Adrenal gland (tissue), 12 donors: ENCODE data around the gene OPA1. TPM values are rescaled to one million over a fixed set of nuclear protein-coding genes. Genes with fewer than 3 reads are reported as not detected.

Experiments used
- DNase-seq, 7 donors: peaks; one replicate each; pipeline ENCODE4 v3.0.0-alpha.2; 2019 to 2020
- H3K27ac ChIP-seq, 5 donors: fragments of 200-600 bp; sonication (generic) in 4 of 5; 1 replicate in 3 of 5; 2 replicates in 2 of 5; pipeline versions ENCODE4 v1.5.1 to v1.8.0; 2016 to 2020; ENCODE audit warnings: mild to moderate bottlenecking in 1 of 5
- H3K27me3 ChIP-seq: fragments of 200-600 bp; 2 replicates; pipeline ENCODE4 v1.8.0; 2021
- H3K36me3 ChIP-seq, 2 donors: fragments of 200-600 bp; replicated peaks in 1 of 2; 1 replicate in 1 of 2; 2 replicates in 1 of 2; pipeline versions ENCODE4 v1.5.1 to v1.8.0; 2018 to 2022
- H3K4me1 ChIP-seq, 2 donors: fragments of 200-600 bp; replicated peaks in 1 of 2; 1 replicate in 1 of 2; 2 replicates in 1 of 2; pipeline versions ENCODE4 v1.5.1 to v1.8.0; 2018 to 2021
- H3K4me3 ChIP-seq, 4 donors: fragments of 200-600 bp; sonication (generic) in 3 of 4; one replicate each; pipeline ENCODE4 v1.5.1; 2016 to 2018
- H3K9me3 ChIP-seq, 3 donors: fragments of 200-600 bp; sonication (generic) in 1 of 3; replicated peaks in 1 of 3; 1 replicate in 2 of 3; 2 replicates in 1 of 3; pipeline versions ENCODE4 v1.5.1 to v1.8.0; 2016 to 2021
- POLR2A ChIP-seq, 2 donors: fragments of 450-650 bp; IDR thresholded peaks; one replicate each; pipeline ENCODE4 v1.6.1; 2017; ENCODE audit warnings: antibody characterized with exemption in 2 of 2, mild to moderate bottlenecking in 2 of 2, moderate library complexity in 1 of 2
- WGBS, 4 donors: extraction: QIAGEN DNeasy Blood & Tissue Kit in 2 of 4; methylation state at CpG; one replicate each; pipeline versions ENCODE4 v1.1.5 to v1.1.7; 2013 to 2017; 5-methylcytosine and 5-hydroxymethylcytosine counted together
- intact Hi-C, 2 donors: fragments of 100-400 bp; cut with DNase I; formaldehyde crosslinking; loops; one replicate each; pipeline versions ENCODE4 v1.14.1 to v1.15.0; 2022 to 2023
- polyA plus RNA-seq, 3 donors: library from polyadenylated mRNA; stranded (reverse); fragments of 200-250 nt in 2 of 3; fragments of 350-450 nt in 1 of 3; fragmentation: Illumina TruSeq in 1 of 3; extraction: RNeasy Lipid Tissue Mini Kit (QIAGEN cat#74804) in 1 of 3; gene quantifications; one replicate each; pipeline ENCODE4 v1.2.3, GENCODE V29; 2013 to 2014
- total RNA-seq, 9 donors: library from RNA; depleted of rRNA in 4 of 9; stranded (reverse); fragments of >200 nt in 4 of 9; fragments of 120-200 nt in 1 of 9; fragmentation: NEBNext Ultra II Directional in 1 of 9; extraction: Animal tissue kit (Norgen Biotek cat#: 25700) in 1 of 9; gene quantifications; one replicate each; pipeline versions ENCODE4 v1.1.0 to v1.2.4, GENCODE V29; 2013 to 2023
- TF ChIP-seq, protein P1 (sequence below), 6 experiments: fragments of 450-650 bp in 4 of 6; fragments of 200-600 bp in 2 of 6; sonication (generic) in 1 of 6; IDR thresholded peaks; 1 replicate in 5 of 6; 2 replicates in 1 of 6; pipeline versions ENCODE4 v1.5.1 to v1.8.0; 2016 to 2021; ENCODE audit warnings: antibody characterized with exemption in 6 of 6, mild to moderate bottlenecking in 2 of 6, moderate library complexity in 1 of 6
- donor health status: healthy with polysubstance abuse.
- donor health status: Bipolar disorder and iron deficiency.
- donor health status: DM: yes; HTN: yes; CAD: no.
- donor health status: DM: no; HTN: no; CAD: no.
- donor health status: DM: no; HTN: no; CAD: no.
- donor health status: DM: yes; HTN: yes; CAD: no.

The OPA1 gene
- total and polyA plus RNA-seq, 12 donors, result 13.0 to 194 (median 54.6) TPM

DNA sequence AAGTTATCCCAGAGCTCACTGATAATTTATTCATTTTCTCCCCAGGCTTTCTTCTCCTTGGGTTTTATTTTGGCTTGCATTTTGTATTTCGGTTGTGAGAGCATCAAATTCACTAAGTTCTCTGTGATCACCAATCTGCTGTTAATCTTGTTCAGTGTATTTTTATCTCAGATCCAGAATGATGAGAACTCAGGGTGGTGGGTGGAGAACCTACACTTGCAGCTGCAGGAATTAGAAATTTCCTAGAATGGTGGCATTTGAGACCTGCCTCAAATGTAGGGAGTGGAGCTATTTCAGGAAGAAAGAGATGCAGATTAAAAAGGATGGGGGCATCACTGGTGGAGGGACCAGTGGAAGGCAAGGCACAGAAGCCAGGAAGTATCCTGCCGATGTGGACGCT is 129.6 kb downstream of the OPA1 start:
- Histone ChIP-seq H3K4me3 (no peak overlapping the region), H3K36me3 (no peaks in the 10 kb centered on the region), H3K27me3 (no peaks in the 10 kb centered on the region), H3K27ac (no peak overlapping the region), H3K4me1 (no peaks in the 10 kb centered on the region), H3K9me3 (no peaks in the 10 kb centered on the region)
- intact Hi-C loops, result no loop called here
- no peak for TF ChIP-seq POLR2A (IDR thresholded peaks at IDR 0.05)
- TF ChIP-seq, protein P1, sequence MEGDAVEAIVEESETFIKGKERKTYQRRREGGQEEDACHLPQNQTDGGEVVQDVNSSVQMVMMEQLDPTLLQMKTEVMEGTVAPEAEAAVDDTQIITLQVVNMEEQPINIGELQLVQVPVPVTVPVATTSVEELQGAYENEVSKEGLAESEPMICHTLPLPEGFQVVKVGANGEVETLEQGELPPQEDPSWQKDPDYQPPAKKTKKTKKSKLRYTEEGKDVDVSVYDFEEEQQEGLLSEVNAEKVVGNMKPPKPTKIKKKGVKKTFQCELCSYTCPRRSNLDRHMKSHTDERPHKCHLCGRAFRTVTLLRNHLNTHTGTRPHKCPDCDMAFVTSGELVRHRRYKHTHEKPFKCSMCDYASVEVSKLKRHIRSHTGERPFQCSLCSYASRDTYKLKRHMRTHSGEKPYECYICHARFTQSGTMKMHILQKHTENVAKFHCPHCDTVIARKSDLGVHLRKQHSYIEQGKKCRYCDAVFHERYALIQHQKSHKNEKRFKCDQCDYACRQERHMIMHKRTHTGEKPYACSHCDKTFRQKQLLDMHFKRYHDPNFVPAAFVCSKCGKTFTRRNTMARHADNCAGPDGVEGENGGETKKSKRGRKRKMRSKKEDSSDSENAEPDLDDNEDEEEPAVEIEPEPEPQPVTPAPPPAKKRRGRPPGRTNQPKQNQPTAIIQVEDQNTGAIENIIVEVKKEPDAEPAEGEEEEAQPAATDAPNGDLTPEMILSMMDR (IDR thresholded peaks at IDR 0.05), result no peak
- 81 to 91% (median 85%) methylated on average over 3 of the region's 3 CpGs for WGBS, 4 donors
- no peak for DNase-seq

DNA sequence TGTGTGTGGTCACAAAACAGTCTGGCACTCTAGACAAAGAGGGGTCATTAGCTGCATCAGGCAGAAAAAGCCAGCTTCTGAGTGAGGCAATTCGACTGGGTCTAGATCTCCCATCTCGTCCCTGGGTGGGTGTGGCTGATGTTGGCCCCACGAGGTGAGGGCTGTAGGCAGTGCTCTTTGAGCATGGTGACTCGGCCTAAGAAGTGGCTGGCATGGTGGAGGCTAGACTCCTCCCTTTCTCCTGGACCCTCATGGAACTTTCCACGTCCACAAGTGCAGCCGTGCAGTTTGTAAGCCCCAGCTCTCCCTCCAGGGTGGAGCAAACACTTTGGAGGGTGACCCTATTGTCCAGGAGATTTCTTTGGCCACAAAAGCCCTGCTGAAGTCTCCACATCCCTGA is 134.1 kb downstream of the OPA1 start:
- Histone ChIP-seq H3K4me1 (no peaks in the 10 kb centered on the region), H3K27ac (no peak overlapping the region), H3K27me3 (no peaks in the 10 kb centered on the region), H3K9me3 (no peaks in the 10 kb centered on the region), H3K36me3 (no peaks in the 10 kb centered on the region), H3K4me3 (no peak overlapping the region)
- TF ChIP-seq POLR2A (IDR thresholded peaks at IDR 0.05), result no peak
- TF ChIP-seq, protein P1 (IDR thresholded peaks at IDR 0.05), result no peak
- intact Hi-C loops, result no loop called here
- no peak for DNase-seq
- 79 to 92% (median 82%) methylated on average over 6 of the region's 6 CpGs for whole genome bisulfite sequencing, 4 donors

DNA sequence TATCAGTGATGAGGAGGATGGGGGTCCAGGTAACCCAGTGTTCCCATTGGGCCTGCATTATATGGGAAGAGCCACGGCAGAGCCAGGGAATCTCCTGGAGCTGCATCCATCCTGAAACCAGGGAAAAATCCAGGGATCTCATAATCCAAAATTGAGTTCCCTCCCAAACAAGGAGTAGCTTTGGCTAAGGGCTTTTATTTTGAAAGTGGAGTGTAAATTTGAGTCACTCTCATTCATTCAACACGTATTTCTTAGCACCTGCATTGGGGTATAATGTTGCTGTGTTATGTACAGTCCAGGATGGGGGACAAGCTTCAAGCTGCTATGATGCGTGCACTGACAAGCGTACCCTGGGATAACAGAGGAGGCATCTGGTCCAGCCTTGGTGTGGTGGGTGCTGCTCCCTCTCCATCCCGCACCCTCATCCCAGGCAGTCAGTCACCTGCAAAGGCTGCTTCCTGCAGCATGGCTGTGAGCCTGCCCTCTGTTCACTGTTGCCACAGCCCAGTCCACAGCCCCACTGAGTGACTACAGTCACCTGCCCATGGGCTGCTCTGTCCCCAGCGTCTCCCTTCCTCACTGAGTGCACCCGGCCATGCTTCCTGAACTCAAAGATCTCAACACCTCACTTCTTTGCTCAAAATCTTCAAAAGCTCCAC is 135.6 kb downstream of the OPA1 start:
- H3K27ac ChIP-seq, result no peak overlapping the region
- intact Hi-C loops, result no loop called here
- H3K4me1 ChIP-seq, result peaks cover 0 to 4% of the 10 kb centered on the region in 2 donors
- H3K4me3 ChIP-seq, result no peak overlapping the region
- no peak for TF ChIP-seq POLR2A (IDR thresholded peaks at IDR 0.05)
- H3K9me3 ChIP-seq, result no peaks in the 10 kb centered on the region
- no peak for DNase-seq
- no peaks in the 10 kb centered on the region for H3K27me3 ChIP-seq
- H3K36me3 ChIP-seq, result no peaks in the 10 kb centered on the region
- WGBS, 4 donors, result 92 to 94% (median 94%) methylated on average over 7 of the region's 7 CpGs

DNA sequence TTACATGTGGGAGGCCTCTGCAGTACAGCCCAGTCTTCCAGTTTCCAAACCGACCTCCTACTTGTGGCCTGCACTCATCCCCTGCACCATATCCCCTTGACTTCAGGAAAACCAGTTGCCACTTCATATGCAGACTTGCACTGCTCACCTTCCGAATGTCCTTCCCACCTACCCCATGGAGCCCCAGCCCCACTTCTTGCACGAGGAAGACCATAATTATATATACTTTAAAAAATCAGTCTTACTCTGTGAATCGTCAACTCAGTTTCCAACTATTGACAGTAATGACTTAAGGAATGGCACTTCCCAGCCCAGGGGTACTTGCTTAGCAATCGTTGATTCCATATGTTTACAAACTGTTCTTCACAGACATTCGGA is 136.1 kb downstream of the OPA1 start:
- TF ChIP-seq POLR2A (IDR thresholded peaks at IDR 0.05), result no peak
- TF ChIP-seq, protein P1 (IDR thresholded peaks at IDR 0.05), result no peak
- Histone ChIP-seq H3K4me1 (peaks cover 0 to 4% of the 10 kb centered on the region in 2 donors), H3K27me3 (no peaks in the 10 kb centered on the region), H3K4me3 (no peak overlapping the region), H3K9me3 (no peaks in the 10 kb centered on the region), H3K36me3 (no peaks in the 10 kb centered on the region), H3K27ac (no peak overlapping the region)
- 88 to 93% (median 91%) methylated on average over 6 of the region's 6 CpGs for WGBS, 4 donors
- intact Hi-C loops, result no loop called here
- no peak for DNase-seq

DNA sequence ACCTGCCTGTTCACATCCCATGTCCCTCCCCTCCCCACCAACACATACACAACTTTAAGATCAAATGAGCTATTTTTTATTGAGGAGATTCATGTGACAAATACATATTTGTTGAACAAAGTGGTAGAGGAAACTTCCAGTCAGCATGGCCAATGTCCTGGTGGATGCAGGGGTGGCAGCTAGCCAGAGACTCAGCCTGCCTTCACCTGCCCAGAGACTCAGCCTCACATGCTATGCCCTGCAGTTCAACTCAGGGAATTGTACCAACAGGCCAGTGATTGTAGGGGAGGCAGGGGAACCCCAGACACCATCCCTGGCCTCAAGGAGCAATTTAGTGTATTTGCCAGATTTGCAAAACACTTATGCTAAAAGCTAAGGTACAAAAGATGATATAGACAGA is 136.6 kb downstream of the OPA1 start:
- TF ChIP-seq, protein P1 (IDR thresholded peaks at IDR 0.05), result no peak
- no peak for TF ChIP-seq POLR2A (IDR thresholded peaks at IDR 0.05)
- intact Hi-C loops, result no loop called here
- H3K4me3 ChIP-seq, result no peak overlapping the region
- H3K27ac ChIP-seq, result no peak overlapping the region
- no peaks in the 10 kb centered on the region for H3K36me3 ChIP-seq
- H3K9me3 ChIP-seq, result no peaks in the 10 kb centered on the region
- DNase-seq, result no peak
- H3K4me1 ChIP-seq, result peaks cover 0 to 4% of the 10 kb centered on the region in 2 donors
- H3K27me3 ChIP-seq, result no peaks in the 10 kb centered on the region
